K562 (cell line): ENCODE measurements around the gene PLA2G7. TPM values are rescaled to one million over a fixed set of nuclear protein-coding genes. Genes with fewer than 3 reads are reported as not detected.

Experiments used
- ATAC-seq: fragments of 200-7000 bp; cut with Tn5 transposase; 3 replicates; pipeline ENCODE4 v1.9.1; 2020; ENCODE audit warnings: moderate library complexity
- BruUV-seq: library from RNA; stranded (reverse); fragments of 400-500 nt; replicated peaks from 2 replicates; lab custom pipeline; 2021; lab: Mats Ljungman, UMichigan
- CTCF ChIA-PET: fragments of 300-600 bp; formaldehyde crosslinking; extraction: SDS; loops from one replicate; lab custom pipeline; 2021; ENCODE audit warnings: low intra/inter-chr PET ratio; lab: Yijun Ruan, JAX
- POLR2A ChIA-PET: fragments of 300-600, 350-650 bp; sonication (Branson Sonifier 250); formaldehyde crosslinking; extraction: SDS; loops from one replicate; lab custom pipeline; 2021; ENCODE audit warnings: antibody characterized with exemption, inconsistent platforms; lab: Yijun Ruan, JAX
- DNase-seq, 4 experiments: peaks; one replicate each; pipeline versions ENCODE4 v3.0.0 to v3.0.0-alpha.2; 2011 to 2018; ENCODE audit warnings: low spot score in 3 of 4, mixed read lengths in 3 of 4; ENCODE audit errors: extremely low read depth in 1 of 4
- FAIRE-seq: peaks from 2 replicates; lab custom pipeline; 2011; peaks lifted over from hg19 to GRCh38; lab: Jason Lieb, UNC
- H2AFZ ChIP-seq: 2 replicates; pipeline ENCODE4 v1.6.0; 2011; ENCODE audit warnings: low read depth, low read length, control low read depth, inconsistent platforms
- H3K27ac ChIP-seq: fragments of 200-600 bp; 3 replicates; pipeline ENCODE4 v1.8.0; 2011; ENCODE audit warnings: low read depth, mild to moderate bottlenecking, control low read depth, inconsistent platforms, low read length, moderate library complexity, mixed read lengths; ENCODE audit errors: extremely low read depth
- H3K27me3 ChIP-seq, 2 experiments: fragments of 300-600 bp in 1 of 2; 2 replicates in 1 of 2; 3 replicates in 1 of 2; pipeline versions ENCODE4 v1.6.0 to v1.8.0; 2011; ENCODE audit warnings: inconsistent platforms in 2 of 2, low read length in 2 of 2, mild to moderate bottlenecking in 1 of 2, mixed read lengths in 1 of 2, moderate library complexity in 1 of 2; ENCODE audit not compliant: control insufficient read depth in 2 of 2, insufficient read depth in 2 of 2
- H3K36me3 ChIP-seq: fragments of 300-600 bp; 3 replicates; pipeline ENCODE4 v1.8.0; 2011; ENCODE audit warnings: mild to moderate bottlenecking, low read length, inconsistent platforms; ENCODE audit not compliant: control insufficient read depth, insufficient read depth
- H3K4me1 ChIP-seq, 2 experiments: fragments of 200-600 bp in 1 of 2; replicated peaks in 1 of 2; 2 replicates in 1 of 2; 3 replicates in 1 of 2; pipeline versions ENCODE4 v1.5.1 to v1.8.0; 2011; ENCODE audit warnings: inconsistent platforms in 2 of 2, low read length in 2 of 2, mild to moderate bottlenecking in 1 of 2, mixed read lengths in 1 of 2, moderate library complexity in 1 of 2; ENCODE audit not compliant: control insufficient read depth in 2 of 2, insufficient read depth in 2 of 2
- H3K4me2 ChIP-seq: 2 replicates; pipeline ENCODE4 v1.6.1; 2011; ENCODE audit warnings: low read length, control low read depth, inconsistent platforms, mixed read lengths; ENCODE audit not compliant: insufficient read depth
- H3K4me3 ChIP-seq: fragments of 200-600 bp; sonication (generic), shearing (Covaris generic); 2 replicates; pipeline ENCODE4 v1.5.1; 2016; ENCODE audit warnings: control low read depth, inconsistent platforms
- H3K79me2 ChIP-seq: fragments of 200-600 bp; 3 replicates; pipeline ENCODE4 v1.8.0; 2011; ENCODE audit warnings: low read length, inconsistent platforms; ENCODE audit not compliant: control insufficient read depth, insufficient read depth
- H3K9ac ChIP-seq, 2 experiments: 2 replicates each; pipeline versions ENCODE4 v1.6.0 to v1.6.1; 2011; ENCODE audit warnings: low read depth in 2 of 2, low read length in 2 of 2, control low read depth in 1 of 2, inconsistent platforms in 1 of 2, mild to moderate bottlenecking in 1 of 2, mixed read lengths in 1 of 2; ENCODE audit not compliant: insufficient read depth in 1 of 2
- H3K9me1 ChIP-seq: one replicate; pipeline ENCODE4 v1.6.0; 2011; ENCODE audit warnings: inconsistent platforms, mild to moderate bottlenecking, low read length, moderate library complexity; ENCODE audit not compliant: control insufficient read depth, insufficient read depth
- H3K9me3 ChIP-seq: replicated peaks from 2 replicates; pipeline ENCODE4 v1.5.1; 2011; ENCODE audit warnings: low read depth, low read length, inconsistent platforms; ENCODE audit not compliant: control insufficient read depth, insufficient read depth
- H4K20me1 ChIP-seq: replicated peaks from 2 replicates; pipeline ENCODE4 v1.6.1; 2011; ENCODE audit warnings: low read length, inconsistent platforms, mixed read lengths; ENCODE audit not compliant: control insufficient read depth, insufficient read depth
- CTCF ChIP-seq, 3 experiments: IDR thresholded peaks in 2 of 3; conservative IDR thresholded peaks in 1 of 3; 2 replicates each; pipeline ENCODE4 v1.5.1; 2011 to 2012; ENCODE audit warnings: low read length in 3 of 3, mild to moderate bottlenecking in 3 of 3, control low read depth in 2 of 3, improper control_type of control experiment in 1 of 3, inconsistent platforms in 1 of 3, low read depth in 1 of 3, mixed read lengths in 1 of 3, moderate library complexity in 1 of 3; ENCODE audit not compliant: insufficient read depth in 2 of 3
- CTCFL ChIP-seq: IDR thresholded peaks from 2 replicates; pipeline ENCODE4 v1.6.1; 2011; ENCODE audit warnings: borderline replicate concordance, low read depth, mild to moderate bottlenecking, moderate library complexity, low read length; ENCODE audit not compliant: insufficient read depth, poor library complexity, severe bottlenecking
- MED1 ChIP-seq: sonication (generic); formaldehyde crosslinking; IDR thresholded peaks from 2 replicates; pipeline ENCODE4 v1.8.1; 2023; ENCODE audit warnings: missing genetic modification reagents, borderline replicate concordance
- PKNOX1 ChIP-seq: fragments of 450-650 bp; IDR thresholded peaks from 2 replicates; pipeline ENCODE4 v1.6.1; 2016
- PRMT5 ChIP-seq: sonication (generic); formaldehyde crosslinking; IDR thresholded peaks from 2 replicates; pipeline ENCODE4 v1.5.0; 2020; ENCODE audit warnings: missing genetic modification reagents
- THAP12 ChIP-seq: fragments of 250-450 bp; sonication (Bioruptor Pico); IDR thresholded peaks from 2 replicates; pipeline ENCODE4 v1.9.0; 2021; ENCODE audit warnings: mild to moderate bottlenecking, inconsistent platforms
- WGBS: fragments of 100-300 bp; shearing (Covaris generic); methylation state at CpG from one replicate; pipeline ENCODE4 v1.1.6; 2016; ENCODE audit warnings: low coverage, mixed read lengths; ENCODE audit not compliant: insufficient coverage; ENCODE audit errors: missing lambda C conversion rate; 5-methylcytosine and 5-hydroxymethylcytosine counted together
- in situ Hi-C: fragments of 300-500 bp; cut with MboI; formaldehyde crosslinking; loops from 4 replicates; pipeline ENCODE4 v1.15.0; 2018; ENCODE audit warnings: inconsistent platforms, mixed read lengths
- intact Hi-C: fragments of 100-400 bp; cut with micrococcal nuclease; formaldehyde crosslinking; loops from 2 replicates; pipeline ENCODE4 v1.14.2; 2022
- polyA plus RNA-seq, 8 experiments: library from polyadenylated mRNA; depleted of rRNA in 4 of 8; stranded (reverse) in 5 of 8; unstranded in 3 of 8; fragments of >200 nt; fragmentation: Nextera tagmentation in 2 of 8; fragmentation: Illumina TruSeq in 1 of 8; extraction: Ambion mirVana in 2 of 8; extraction: Trizol in 1 of 8; gene quantifications; 2 replicates each; pipeline versions ENCODE4 v1.2.1 to v1.2.3, GENCODE V29; 2011 to 2014; ENCODE audit warnings: inconsistent platforms in 1 of 8, missing spikeins in 1 of 8
- total RNA-seq, 7 experiments: library from RNA; depleted of rRNA in 6 of 7; stranded (reverse); fragments of >200 nt in 6 of 7; fragmentation: Illumina TruSeq in 2 of 7; extraction: Trizol in 2 of 7; gene quantifications; 2 replicates each; pipeline versions ENCODE4 v1.2.1 to v1.2.3, GENCODE V29; 2011 to 2021; ENCODE audit warnings: low replicate concordance in 1 of 7

PLA2G7 gene
- total and polyA plus RNA-seq, 9 of the 15 experiments (the other 6 are each of a cell fraction or from before 2014, with no cell fraction given): not detected

- Histone ChIP-seq H2AFZ (no peak overlapping the region), H3K79me2 (no peaks in the 10 kb centered on the region), H3K27ac (no peak overlapping the region), H3K4me1 (peaks cover 0 to 10% of the 10 kb centered on the region in 2 experiments; a peak in 2 of 5 replicates), H3K9me1 (no peaks in the 10 kb centered on the region), H3K27me3 (peaks cover 2 to 11% of the 10 kb centered on the region in 2 experiments; a peak in 3 of 5 replicates), H3K4me2 (no peak overlapping the region), H4K20me1 (no peaks in the 10 kb centered on the region), H3K4me3 (no peak overlapping the region), H3K36me3 (no peaks in the 10 kb centered on the region), H3K9ac (no peak overlapping the region), H3K9me3 (no peaks in the 10 kb centered on the region)
- TF ChIP-seq PKNOX1 (no peak), THAP12 (no peak), CTCFL (peak; percentile 69), PRMT5 (CRISPR knock-in tag) (no peak), MED1 (CRISPR knock-in tag) (no peak), CTCF (IDR thresholded peaks at IDR 0.05 in 2 of 3, conservative IDR thresholded peaks at IDR 0.05 in 1 of 3; ENCODE audit: insufficient read depth in 2 of 3, low read depth in 1 of 3, low read length in 3 of 3) (peak; percentile 39 to 52 (median 51); a peak in 5 of 6 replicates)
- DNase-seq (peak; percentile 16 to 48 (median 24)), FAIRE-seq (peak; percentile 11), ATAC-seq (peak; percentile 58)
- ChIA-PET POLR2A (interaction anchor here (1.2 kb wide), 1 partner anchor 12 kb away, joined by 5 read pairs; no protein-coding TSS in a partner anchor), CTCF (no interaction called here)
- in situ Hi-C loops: no loop called here
- no TSS peak for BruUV-seq
- intact Hi-C loops: no loop called here
- WGBS: 1% methylated on average over 6 of the region's 6 CpGs
Measured at GRCh38 chr6:46655803-46656202, 79.4 kb downstream of the PLA2G7 start.
